HL-60 (cell line): ENCODE data around the gene CNIH2.

Experiments used
- CTCF ChIP-seq: IDR thresholded peaks from one replicate; pipeline ENCODE4 v1.5.1; 2011; ENCODE audit warnings: low read length, control low read depth, inconsistent platforms; ENCODE audit not compliant: insufficient read depth
- GABPA ChIP-seq: IDR thresholded peaks from 2 replicates; pipeline ENCODE4 v1.6.1; 2012; ENCODE audit warnings: low read depth
- POLR2AphosphoS5 ChIP-seq: IDR thresholded peaks from 2 replicates; pipeline ENCODE4 v1.6.1; 2012; ENCODE audit warnings: low read depth
- REST ChIP-seq: IDR thresholded peaks from 2 replicates; pipeline ENCODE4 v1.6.1; 2012; ENCODE audit warnings: low read depth; ENCODE audit not compliant: insufficient replicate concordance
- SPI1 ChIP-seq: IDR thresholded peaks from 2 replicates; pipeline ENCODE4 v1.6.1; 2012; ENCODE audit warnings: low read depth, mild to moderate bottlenecking, borderline replicate concordance

GRCh38 chr11:66279092-66279734 lies 1.2 kb downstream of the CNIH2 start:
- TF ChIP-seq CTCF = no peak
- no peak for TF ChIP-seq POLR2AphosphoS5
- TF ChIP-seq REST = no peak
- TF ChIP-seq GABPA = no peak
- TF ChIP-seq SPI1 = no peak
